ENCODE data around the gene LIPG.
"Not testable (repeated sequence)": the region's sequence is repeated elsewhere in the genome, so short reads cannot be mapped to it uniquely, and the experiment has no call there.

LIPG gene

GRCh38 chr18:49582579-49582978 lies 20.7 kb downstream of the LIPG start:
- ATAC-seq: no peak
- TF ChIP-seq CSDC2 (CRISPR knock-in tag; IDR thresholded peaks at IDR 0.05): no peak
- TF ChIP-seq OSR1 (CRISPR knock-in tag; IDR thresholded peaks at IDR 0.05): no peak
- TF ChIP-seq BACH2 (CRISPR knock-in tag; IDR thresholded peaks at IDR 0.05; ENCODE audit: borderline replicate concordance): no peak
- TF ChIP-seq PATZ1 (CRISPR knock-in tag; IDR thresholded peaks at IDR 0.05; ENCODE audit: borderline replicate concordance): no peak

GRCh38 chr18:49584394-49584793 lies 22.5 kb downstream of the LIPG start:
- no peak; the same call in 1 of the 3 replicates for ATAC-seq

GRCh38 chr18:49584951-49585350 lies 23.1 kb downstream of the LIPG start:
- not testable (repeated sequence) for ATAC-seq

More at GRCh38 chr18:49584394-49584793, 22.5 kb downstream of the LIPG start:
- TF ChIP-seq ZNF565 (CRISPR knock-in tag; conservative IDR thresholded peaks at IDR 0.05; ENCODE audit: low read depth) (no peak), ZFP30 (CRISPR knock-in tag; IDR thresholded peaks at IDR 0.05) (no peak), POU6F1 (CRISPR knock-in tag; IDR thresholded peaks at IDR 0.05; ENCODE audit: borderline replicate concordance, low read depth) (no peak), CSRNP3 (CRISPR knock-in tag; IDR thresholded peaks at IDR 0.05) (no peak), PATZ1 (CRISPR knock-in tag; IDR thresholded peaks at IDR 0.05; ENCODE audit: borderline replicate concordance) (no peak), ISL1 (CRISPR knock-in tag; IDR thresholded peaks at IDR 0.05) (no peak), SNAI2 (CRISPR knock-in tag; IDR thresholded peaks at IDR 0.05) (no peak), ZNF70 (CRISPR knock-in tag; IDR thresholded peaks at IDR 0.05) (no peak), CREB5 (CRISPR knock-in tag; IDR thresholded peaks at IDR 0.05; ENCODE audit: low read depth) (no peak), BACH2 (CRISPR knock-in tag; IDR thresholded peaks at IDR 0.05; ENCODE audit: borderline replicate concordance) (no peak), TCF4 (CRISPR knock-in tag; IDR thresholded peaks at IDR 0.05; ENCODE audit: borderline replicate concordance) (no peak), CSDC2 (CRISPR knock-in tag; IDR thresholded peaks at IDR 0.05) (no peak), ARNTL (CRISPR knock-in tag; IDR thresholded peaks at IDR 0.05; ENCODE audit: borderline replicate concordance, low read depth) (no peak), TSHZ2 (CRISPR knock-in tag; IDR thresholded peaks at IDR 0.05) (no peak), ZNF8 (CRISPR knock-in tag; IDR thresholded peaks at IDR 0.05) (no peak), ZFP3 (CRISPR knock-in tag; IDR thresholded peaks at IDR 0.05) (no peak)

All from SK-N-SH treated with all-trans-retinoic acid at 6 μM for 48 hours (cell line).